ENCODE results near the gene ATP11B. TPM values are rescaled to one million over a fixed set of nuclear protein-coding genes. Genes with fewer than 3 reads are reported as not detected.
A peak's percentile ranks its signal among the peaks of the same experiment; 100 is the strongest.

Gene ATP11B
- total and polyA plus RNA-seq, 2 donors (not counting 1 experiment from before 2014, with no cell fraction given): 34.9 to 77.8 TPM

GRCh38 chr3:182917134-182917533 is 123.8 kb downstream of the ATP11B start:
- Histone ChIP-seq H3K9ac (ENCODE audit: insufficient read depth, low read length) (no peak overlapping the region), H3K79me2 (ENCODE audit: control insufficient read depth, insufficient read depth, low read length) (no peaks in the 10 kb centered on the region), H3K36me3 (ENCODE audit: control insufficient read depth, insufficient read depth, low read length) (no peaks in the 10 kb centered on the region), H3K4me1 (ENCODE audit: control insufficient read depth, extremely low read depth, insufficient read depth, low read length) (no peaks in the 10 kb centered on the region), H3K9me3 (ENCODE audit: control insufficient read depth, insufficient read depth, low read depth, low read length) (no peaks in the 10 kb centered on the region), H3K4me3 (replicated peaks in 1 of 4; ENCODE audit: control extremely low read depth in 1 of 4, insufficient read depth in 1 of 4, low read depth in 3 of 4, low read length in 4 of 4) (no peak overlapping the region), H2AFZ (ENCODE audit: low read length) (no peak overlapping the region), H4K20me1 (ENCODE audit: control insufficient read depth, extremely low read depth, insufficient read depth, low read length) (no peaks in the 10 kb centered on the region), H3K27ac (ENCODE audit: insufficient read depth, low read length) (no peak overlapping the region), H3K27me3 (ENCODE audit: control insufficient read depth, insufficient read depth, low read length) (no peaks in the 10 kb centered on the region), H3K4me2 (ENCODE audit: extremely low read depth, insufficient read depth, low read length) (no peak overlapping the region)
- DNase-seq (ENCODE audit: low read depth in 2 of 2): no peak
- TF ChIP-seq CTCF (conservative IDR thresholded peaks at IDR 0.05 in 1 of 2, IDR thresholded peaks at IDR 0.05 in 1 of 2; ENCODE audit: low read depth in 1 of 2, low read length in 2 of 2) (no peak), EZH2 (IDR thresholded peaks at IDR 0.05; ENCODE audit: low read length, missing control alignments) (no peak)

GRCh38 chr3:182919866-182920357 is 126.6 kb downstream of the ATP11B start:
- Histone ChIP-seq H2AFZ (ENCODE audit: low read length) (no peak overlapping the region), H3K36me3 (ENCODE audit: control insufficient read depth, insufficient read depth, low read length) (no peaks in the 10 kb centered on the region), H3K27ac (ENCODE audit: insufficient read depth, low read length) (no peak overlapping the region), H3K27me3 (ENCODE audit: control insufficient read depth, insufficient read depth, low read length) (no peaks in the 10 kb centered on the region), H3K79me2 (ENCODE audit: control insufficient read depth, insufficient read depth, low read length) (no peaks in the 10 kb centered on the region), H4K20me1 (ENCODE audit: control insufficient read depth, extremely low read depth, insufficient read depth, low read length) (no peaks in the 10 kb centered on the region), H3K4me1 (ENCODE audit: control insufficient read depth, extremely low read depth, insufficient read depth, low read length) (no peaks in the 10 kb centered on the region), H3K4me2 (ENCODE audit: extremely low read depth, insufficient read depth, low read length) (no peak overlapping the region), H3K4me3 (replicated peaks in 1 of 4; ENCODE audit: control extremely low read depth in 1 of 4, insufficient read depth in 1 of 4, low read depth in 3 of 4, low read length in 4 of 4) (no peak overlapping the region), H3K9ac (ENCODE audit: insufficient read depth, low read length) (no peak overlapping the region), H3K9me3 (ENCODE audit: control insufficient read depth, insufficient read depth, low read depth, low read length) (no peaks in the 10 kb centered on the region)
- no peak for DNase-seq (ENCODE audit: low read depth in 2 of 2)
- no peak for TF ChIP-seq EZH2 (IDR thresholded peaks at IDR 0.05; ENCODE audit: low read length, missing control alignments)
- no peak for TF ChIP-seq CTCF (conservative IDR thresholded peaks at IDR 0.05 in 1 of 2, IDR thresholded peaks at IDR 0.05 in 1 of 2; ENCODE audit: low read depth in 1 of 2, low read length in 2 of 2)

DNA sequence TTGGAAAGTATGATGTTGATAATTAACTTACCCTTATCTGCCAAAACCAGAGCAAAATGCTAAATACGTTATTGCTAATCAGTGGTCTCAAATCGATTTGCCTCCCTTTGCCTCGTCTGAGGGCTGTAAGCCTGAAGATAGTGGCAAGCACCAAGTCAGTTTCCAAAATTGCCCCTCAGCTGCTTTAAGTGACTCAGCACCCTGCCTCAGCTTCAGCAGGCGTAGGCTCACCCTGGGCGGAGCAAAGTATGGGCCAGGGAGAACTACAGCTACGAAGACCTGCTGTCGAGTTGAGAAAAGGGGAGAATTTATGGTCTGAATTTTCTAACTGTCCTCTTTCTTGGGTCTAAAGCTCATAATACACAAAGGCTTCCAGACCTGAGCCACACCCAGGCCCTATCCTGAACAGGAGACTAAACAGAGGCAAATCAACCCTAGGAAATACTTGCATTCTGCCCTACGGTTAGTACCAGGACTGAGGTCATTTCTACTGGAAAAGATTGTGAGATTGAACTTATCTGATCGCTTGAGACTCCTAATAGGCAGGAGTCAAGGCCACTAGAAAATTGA is 127.3 kb downstream of the ATP11B start:
- peak; percentile 19 to 20 for DNase-seq (ENCODE audit: low read depth in 2 of 2)
- no peak overlapping the region for H3K27ac ChIP-seq (ENCODE audit: insufficient read depth, low read length)
- TF ChIP-seq EZH2 (IDR thresholded peaks at IDR 0.05; ENCODE audit: low read length, missing control alignments) (no peak), CTCF (conservative IDR thresholded peaks at IDR 0.05 in 1 of 2, IDR thresholded peaks at IDR 0.05 in 1 of 2; ENCODE audit: low read depth in 1 of 2, low read length in 2 of 2) (no peak)
- no peaks in the 10 kb centered on the region for H4K20me1 ChIP-seq (ENCODE audit: control insufficient read depth, extremely low read depth, insufficient read depth, low read length)
- H3K36me3 ChIP-seq (ENCODE audit: control insufficient read depth, insufficient read depth, low read length): no peaks in the 10 kb centered on the region
- H3K4me2 ChIP-seq (ENCODE audit: extremely low read depth, insufficient read depth, low read length): no peak overlapping the region
- H2AFZ ChIP-seq (ENCODE audit: low read length): no peak overlapping the region
- no peaks in the 10 kb centered on the region for H3K4me1 ChIP-seq (ENCODE audit: control insufficient read depth, extremely low read depth, insufficient read depth, low read length)
- H3K9me3 ChIP-seq (ENCODE audit: control insufficient read depth, insufficient read depth, low read depth, low read length): no peaks in the 10 kb centered on the region
- no peak overlapping the region for H3K9ac ChIP-seq (ENCODE audit: insufficient read depth, low read length)
- H3K79me2 ChIP-seq (ENCODE audit: control insufficient read depth, insufficient read depth, low read length): no peaks in the 10 kb centered on the region
- no peak overlapping the region for H3K4me3 ChIP-seq (replicated peaks in 1 of 4; ENCODE audit: control extremely low read depth in 1 of 4, insufficient read depth in 1 of 4, low read depth in 3 of 4, low read length in 4 of 4)
- no peaks in the 10 kb centered on the region for H3K27me3 ChIP-seq (ENCODE audit: control insufficient read depth, insufficient read depth, low read length)
